ENCODE results near the gene EIF4G3. TPM values are rescaled to one million over a fixed set of nuclear protein-coding genes. Genes with fewer than 3 reads are reported as not detected.

Gene EIF4G3
- total RNA-seq, 1 experiment from 2014 or later, result 30.9 TPM

DNA sequence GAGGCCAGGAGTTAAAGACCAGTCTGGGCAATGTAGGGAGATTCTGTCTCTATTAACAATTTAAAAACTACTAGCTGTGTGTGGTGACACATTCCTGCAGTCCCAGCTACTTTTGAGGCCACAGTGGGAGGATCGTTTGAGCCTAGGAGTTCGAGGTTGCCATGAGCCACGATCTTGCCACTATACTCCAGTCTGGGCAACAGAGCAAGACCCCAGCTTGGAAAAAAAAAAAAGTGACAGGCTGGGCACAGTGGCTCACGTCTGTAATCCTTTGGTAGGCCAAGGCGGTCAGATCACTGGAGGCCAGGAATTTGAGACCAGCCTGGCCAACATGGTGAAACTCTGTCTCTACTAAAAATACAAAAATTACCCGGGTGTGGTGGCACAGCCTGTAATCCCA lies 416.4 kb downstream of the EIF4G3 start:
- no peak for DNase-seq (ENCODE audit: low spot score)
- in situ Hi-C loops (cut with HindIII; ENCODE audit: low sequenced_read_pairs), result no loop called here

Other genes with a start within 250 kb of the EIF4G3 start
- gene ECE1, start 113.6 kb upstream of the EIF4G3 start, total RNA-seq (2014; rRNA removed; shearing (Covaris generic)), result 19.3 and 50.4 TPM in 2 replicates

All from G401 (cell line).